CD14-positive monocyte (primary cell): Measurements from ENCODE around the gene CELA3B. TPM values are rescaled to one million over a fixed set of nuclear protein-coding genes. Genes with fewer than 3 reads are reported as not detected.

Source experiments
- DNase-seq, 3 donors: peaks; one replicate each; pipeline ENCODE4 v3.0.0-alpha.2; 2011 to 2022
- H2AFZ ChIP-seq: 2 replicates; pipeline ENCODE4 v1.6.0; 2012; ENCODE audit warnings: mild to moderate bottlenecking, low read depth, low read length, inconsistent platforms; ENCODE audit not compliant: insufficient read depth, poor library complexity, severe bottlenecking
- H3K27ac ChIP-seq, 2 donors: 1 replicate in 1 of 2; 2 replicates in 1 of 2; pipeline ENCODE4 v1.5.1; 2012 to 2013; ENCODE audit warnings: low read length in 2 of 2, control low read depth in 1 of 2, inconsistent platforms in 1 of 2, low read depth in 1 of 2, mild to moderate bottlenecking in 1 of 2
- H3K27me3 ChIP-seq, 2 donors: one replicate each; pipeline versions ENCODE4 v1.6.0 to v1.6.1; 2011 to 2013; ENCODE audit warnings: low read length in 2 of 2; ENCODE audit not compliant: control insufficient read depth in 2 of 2, insufficient read depth in 2 of 2
- H3K36me3 ChIP-seq, 2 donors: replicated peaks in 1 of 2; 1 replicate in 1 of 2; 2 replicates in 1 of 2; pipeline versions ENCODE4 v1.5.1 to v1.6.1; 2012 to 2013; ENCODE audit warnings: low read length in 2 of 2, control low read depth in 1 of 2, inconsistent platforms in 1 of 2, mild to moderate bottlenecking in 1 of 2; ENCODE audit not compliant: insufficient read depth in 2 of 2, control insufficient read depth in 1 of 2
- H3K4me1 ChIP-seq, 2 donors: 1 replicate in 1 of 2; 2 replicates in 1 of 2; pipeline versions ENCODE4 v1.5.1 to v1.6.1; 2012 to 2013; ENCODE audit warnings: low read length in 2 of 2, control low read depth in 1 of 2, inconsistent platforms in 1 of 2, mild to moderate bottlenecking in 1 of 2, moderate library complexity in 1 of 2; ENCODE audit not compliant: insufficient read depth in 2 of 2, control insufficient read depth in 1 of 2
- H3K4me2 ChIP-seq: replicated peaks from 2 replicates; pipeline ENCODE3; 2012; ENCODE audit warnings: low read length, moderate library complexity, mild to moderate bottlenecking; ENCODE audit not compliant: poor library complexity, severe bottlenecking; ENCODE audit errors: extremely low read depth
- H3K4me3 ChIP-seq, 3 experiments: fragments of 200-600 bp in 1 of 3; sonication (generic) in 1 of 3; replicated peaks in 1 of 3; 1 replicate in 2 of 3; 2 replicates in 1 of 3; pipeline ENCODE4 v1.5.1; 2011 to 2013; ENCODE audit warnings: low read length in 3 of 3, mild to moderate bottlenecking in 3 of 3, control low read depth in 2 of 3, low read depth in 2 of 3, inconsistent platforms in 1 of 3, moderate library complexity in 1 of 3
- H3K79me2 ChIP-seq: 2 replicates; pipeline ENCODE4 v1.6.0; 2012; ENCODE audit warnings: mild to moderate bottlenecking, control low read depth, inconsistent platforms, low read length, moderate library complexity; ENCODE audit not compliant: insufficient read depth
- H3K9ac ChIP-seq: 2 replicates; pipeline ENCODE4 v1.6.0; 2017; ENCODE audit warnings: low read length, mild to moderate bottlenecking; ENCODE audit not compliant: insufficient read depth, poor library complexity, severe bottlenecking
- H3K9me3 ChIP-seq, 2 donors: replicated peaks in 1 of 2; 1 replicate in 1 of 2; 2 replicates in 1 of 2; pipeline versions ENCODE4 v1.5.1 to v1.6.1; 2012 to 2013; ENCODE audit warnings: low read length in 2 of 2, control low read depth in 1 of 2; ENCODE audit not compliant: control insufficient read depth in 1 of 2, insufficient read depth in 1 of 2
- H4K20me1 ChIP-seq: 2 replicates; pipeline ENCODE4 v1.6.0; 2012; ENCODE audit warnings: mild to moderate bottlenecking, low read length, control low read depth, moderate library complexity; ENCODE audit not compliant: insufficient read depth
- H3K27ac Mint-ChIP-seq, 7 donors: one replicate each; pipeline ENCODE4 v1.8.0; 2020; ENCODE audit warnings: mild to moderate bottlenecking in 7 of 7, mixed read lengths in 7 of 7, moderate library complexity in 6 of 7, inconsistent platforms in 2 of 7
- H3K27me3 Mint-ChIP-seq, 3 donors: one replicate each; pipeline ENCODE4 v1.8.0; 2021 to 2022; ENCODE audit warnings: low read depth in 3 of 3, mild to moderate bottlenecking in 3 of 3, mixed read lengths in 3 of 3, moderate library complexity in 3 of 3, inconsistent platforms in 1 of 3
- H3K36me3 Mint-ChIP-seq, 2 donors: one replicate each; pipeline ENCODE4 v1.8.0; 2020; ENCODE audit warnings: mixed read lengths in 2 of 2, inconsistent platforms in 1 of 2, mild to moderate bottlenecking in 1 of 2
- H3K4me1 Mint-ChIP-seq: one replicate; pipeline ENCODE4 v1.8.0; 2020; ENCODE audit warnings: mild to moderate bottlenecking, mixed read lengths
- H3K4me3 Mint-ChIP-seq, 2 donors: one replicate each; pipeline ENCODE4 v1.8.0; 2020; ENCODE audit warnings: mild to moderate bottlenecking in 2 of 2, mixed read lengths in 2 of 2, moderate library complexity in 1 of 2
- H3K9me3 Mint-ChIP-seq, 7 donors: one replicate each; pipeline ENCODE4 v1.8.0; 2020 to 2022; ENCODE audit warnings: mixed read lengths in 7 of 7, mild to moderate bottlenecking in 6 of 7, moderate library complexity in 6 of 7, inconsistent platforms in 2 of 7
- WGBS: methylation state at CpG from one replicate; pipeline ENCODE4 v1.1.5; 2013; ENCODE audit warnings: missing lambda C conversion rate; ENCODE audit not compliant: insufficient coverage; 5-methylcytosine and 5-hydroxymethylcytosine counted together
- intact Hi-C, 2 donors: fragments of 100-400 bp; cut with micrococcal nuclease; formaldehyde crosslinking; loops; one replicate each; pipeline versions ENCODE4 v1.15.0 to v1.15.1; 2023
- polyA plus RNA-seq, 3 donors: library from polyadenylated mRNA; depleted of rRNA in 1 of 3; unstranded in 2 of 3; stranded (reverse) in 1 of 3; fragments of 300-500 nt in 2 of 3; fragments of >200 nt in 1 of 3; fragmentation: Illumina TruSeq in 2 of 3; gene quantifications; 1 replicate in 2 of 3; 2 replicates in 1 of 3; pipeline ENCODE4 v1.2.3, GENCODE V29; 2012 to 2021
- TF ChIP-seq, protein P1 (sequence below): fragments of 200-600 bp; IDR thresholded peaks from one replicate; pipeline ENCODE4 v1.8.0; 2022; ENCODE audit warnings: antibody characterized with exemption, mild to moderate bottlenecking

CELA3B gene
- polyA plus RNA-seq, 3 donors = not detected

DNA sequence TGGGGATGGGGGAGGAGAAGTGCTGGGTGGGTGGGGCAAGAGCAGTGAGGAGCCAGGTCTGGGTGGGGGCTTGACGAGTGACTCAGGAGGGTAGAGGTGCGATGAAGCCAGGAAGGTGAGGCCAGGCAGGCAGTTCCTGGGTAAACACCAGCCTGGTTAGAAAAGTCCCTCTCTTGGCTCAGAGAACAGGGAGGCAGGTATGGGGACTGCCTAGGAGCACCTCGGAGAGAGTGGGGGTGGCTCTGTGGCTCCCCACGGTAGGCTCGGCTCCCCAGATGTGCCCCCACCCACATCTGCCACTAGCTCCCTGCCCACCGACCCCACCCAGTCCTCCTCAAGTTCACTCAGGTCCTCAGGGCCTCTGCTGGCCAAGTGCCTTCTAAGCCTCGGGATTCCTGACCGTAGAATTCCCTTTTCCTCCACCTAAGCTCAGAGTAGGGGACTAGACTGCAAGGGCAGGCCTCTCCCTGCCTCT lies 40.9 kb upstream of the CELA3B start:
- intact Hi-C loops = loop anchor here (5.0 to 10.0 kb wide), 2 partner anchors 119 to 121 kb away; partner anchors contain the start of gene LDLRAD2 (in 1 of the 2)
- no peaks in the 10 kb centered on the region for H3K36me3 ChIP-seq
- no peak overlapping the region for H3K27ac ChIP-seq
- H3K9me3 Mint-ChIP-seq = peaks cover 0 to 2% (median 0%) of the 10 kb centered on the region in 7 donors
- peak overlapping the region in 1 of 2 donors; percentile 77 for H3K4me3 Mint-ChIP-seq
- H3K27ac Mint-ChIP-seq = no peak overlapping the region
- H3K27me3 ChIP-seq = peaks cover 4 to 9% of the 10 kb centered on the region in 2 donors
- 46% methylated on average over 4 of the region's 8 CpGs for WGBS
- no peak overlapping the region for H3K9ac ChIP-seq
- TF ChIP-seq, protein P1, sequence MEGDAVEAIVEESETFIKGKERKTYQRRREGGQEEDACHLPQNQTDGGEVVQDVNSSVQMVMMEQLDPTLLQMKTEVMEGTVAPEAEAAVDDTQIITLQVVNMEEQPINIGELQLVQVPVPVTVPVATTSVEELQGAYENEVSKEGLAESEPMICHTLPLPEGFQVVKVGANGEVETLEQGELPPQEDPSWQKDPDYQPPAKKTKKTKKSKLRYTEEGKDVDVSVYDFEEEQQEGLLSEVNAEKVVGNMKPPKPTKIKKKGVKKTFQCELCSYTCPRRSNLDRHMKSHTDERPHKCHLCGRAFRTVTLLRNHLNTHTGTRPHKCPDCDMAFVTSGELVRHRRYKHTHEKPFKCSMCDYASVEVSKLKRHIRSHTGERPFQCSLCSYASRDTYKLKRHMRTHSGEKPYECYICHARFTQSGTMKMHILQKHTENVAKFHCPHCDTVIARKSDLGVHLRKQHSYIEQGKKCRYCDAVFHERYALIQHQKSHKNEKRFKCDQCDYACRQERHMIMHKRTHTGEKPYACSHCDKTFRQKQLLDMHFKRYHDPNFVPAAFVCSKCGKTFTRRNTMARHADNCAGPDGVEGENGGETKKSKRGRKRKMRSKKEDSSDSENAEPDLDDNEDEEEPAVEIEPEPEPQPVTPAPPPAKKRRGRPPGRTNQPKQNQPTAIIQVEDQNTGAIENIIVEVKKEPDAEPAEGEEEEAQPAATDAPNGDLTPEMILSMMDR = no peak
- no peak for DNase-seq
- H3K4me1 Mint-ChIP-seq = peaks cover 34% of the 10 kb centered on the region
- peak overlapping the region; percentile 77 for H2AFZ ChIP-seq
- peak overlapping the region; percentile 85 for H3K4me2 ChIP-seq
- no peaks in the 10 kb centered on the region for H4K20me1 ChIP-seq
- no peak overlapping the region for H3K4me3 ChIP-seq
- peaks cover 13 to 24% (median 16%) of the 10 kb centered on the region in 3 donors for H3K27me3 Mint-ChIP-seq
- peaks cover 23 to 36% of the 10 kb centered on the region in 2 donors for H3K4me1 ChIP-seq
- no peaks in the 10 kb centered on the region for H3K9me3 ChIP-seq
- peaks cover 0 to 3% of the 10 kb centered on the region in 2 donors for H3K36me3 Mint-ChIP-seq
- no peaks in the 10 kb centered on the region for H3K79me2 ChIP-seq

DNA sequence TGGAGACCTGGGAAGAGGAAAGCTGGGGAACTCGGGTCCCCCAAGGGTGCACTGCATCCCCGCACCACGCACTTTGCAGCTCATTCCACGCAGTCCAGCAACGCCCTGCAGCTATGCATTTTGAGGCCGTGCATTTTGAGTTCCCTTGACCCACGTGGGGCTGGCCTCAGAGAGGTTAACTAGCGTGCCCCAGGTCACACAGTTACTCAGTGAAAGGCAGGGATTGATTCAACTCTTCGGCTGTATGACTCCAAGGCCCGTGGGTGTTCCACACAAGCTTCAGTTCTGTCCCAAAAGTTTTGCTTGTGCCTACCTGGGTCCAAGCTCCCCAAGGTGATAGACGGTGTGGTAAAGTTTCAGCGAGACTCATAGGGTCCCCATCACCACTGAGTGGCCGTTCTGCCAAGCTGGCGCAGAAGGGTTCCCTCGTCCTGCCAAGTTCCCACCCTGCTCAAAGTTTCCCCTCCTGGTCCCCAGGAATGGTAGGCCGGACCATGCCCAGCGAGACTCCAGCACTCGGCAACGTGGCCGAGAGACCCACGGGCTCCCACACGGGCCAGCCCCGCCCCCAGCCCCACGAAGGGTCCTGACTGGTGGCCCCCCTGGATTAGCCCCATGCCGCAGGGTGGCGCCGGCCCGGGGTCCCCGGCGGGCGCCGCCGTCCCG lies 40.3 kb upstream of the CELA3B start:
- Histone ChIP-seq H3K79me2 (no peaks in the 10 kb centered on the region), H4K20me1 (no peaks in the 10 kb centered on the region), H3K27me3 (peaks cover 4 to 9% of the 10 kb centered on the region in 2 donors), H3K4me1 (peaks cover 23 to 36% of the 10 kb centered on the region in 2 donors), H3K9me3 (no peaks in the 10 kb centered on the region), H3K4me3 (peak overlapping the region; percentile 15 to 74 (median 34)), H3K36me3 (no peaks in the 10 kb centered on the region), H3K27ac (no peak overlapping the region), H3K4me2 (peak overlapping the region; percentile 85), H2AFZ (peak overlapping the region; percentile 77), H3K9ac (peak overlapping the region; percentile 36)
- intact Hi-C loops = loop anchor here (5.0 to 10.0 kb wide), 2 partner anchors 119 to 122 kb away; partner anchors contain the start of gene LDLRAD2 (in 1 of the 2)
- Mint-ChIP-seq H3K36me3 (peaks cover 0 to 3% of the 10 kb centered on the region in 2 donors), H3K4me3 (peak overlapping the region; percentile 77 to 82), H3K4me1 (peaks cover 34% of the 10 kb centered on the region), H3K27ac (no peak overlapping the region), H3K9me3 (peaks cover 0 to 2% (median 0%) of the 10 kb centered on the region in 7 donors), H3K27me3 (peaks cover 13 to 24% (median 16%) of the 10 kb centered on the region in 3 donors)
- TF ChIP-seq, protein P1 = no peak
- WGBS = 20% methylated on average over 33 of the region's 34 CpGs
- DNase-seq = no peak
